Osteocyte (in vitro differentiated cells): ENCODE measurements around the gene ANKS1B. TPM values are rescaled to one million over a fixed set of nuclear protein-coding genes. Genes with fewer than 3 reads are reported as not detected.

ENCODE experiments used
- DNase-seq: peaks from one replicate; pipeline ENCODE4 v3.0.0; 2021; ENCODE audit warnings: mixed read lengths; ENCODE audit not compliant: unreplicated experiment; ENCODE audit errors: extremely low spot score
- H3K27ac Mint-ChIP-seq: one replicate; pipeline ENCODE4 v1.8.0; 2021; ENCODE audit warnings: mild to moderate bottlenecking, mixed read lengths; ENCODE audit not compliant: unreplicated experiment
- H3K27me3 Mint-ChIP-seq: one replicate; pipeline ENCODE4 v1.8.0; 2021; ENCODE audit warnings: mixed read lengths; ENCODE audit not compliant: unreplicated experiment
- H3K36me3 Mint-ChIP-seq: one replicate; pipeline ENCODE4 v1.8.0; 2021; ENCODE audit warnings: mixed read lengths; ENCODE audit not compliant: unreplicated experiment
- H3K4me1 Mint-ChIP-seq: one replicate; pipeline ENCODE4 v1.8.0; 2021; ENCODE audit warnings: mixed read lengths; ENCODE audit not compliant: unreplicated experiment
- H3K4me3 Mint-ChIP-seq: one replicate; pipeline ENCODE4 v1.8.0; 2021; ENCODE audit warnings: mild to moderate bottlenecking, moderate library complexity, mixed read lengths; ENCODE audit not compliant: unreplicated experiment
- H3K9me3 Mint-ChIP-seq: one replicate; pipeline ENCODE4 v1.8.0; 2021; ENCODE audit warnings: mixed read lengths; ENCODE audit not compliant: unreplicated experiment
- total RNA-seq: library from RNA; stranded (reverse); gene quantifications from 2 replicates; pipeline ENCODE4 v1.2.1, GENCODE V29; 2021
- TF ChIP-seq, protein P1 (sequence below): fragments of 200-600 bp; sonication (generic); IDR thresholded peaks from 2 replicates; pipeline ENCODE4 v1.5.0; 2021; ENCODE audit warnings: antibody characterized with exemption, mild to moderate bottlenecking, moderate library complexity

Gene ANKS1B
- total RNA-seq, 1 donor from 2014 or later = 0.70 TPM

DNA sequence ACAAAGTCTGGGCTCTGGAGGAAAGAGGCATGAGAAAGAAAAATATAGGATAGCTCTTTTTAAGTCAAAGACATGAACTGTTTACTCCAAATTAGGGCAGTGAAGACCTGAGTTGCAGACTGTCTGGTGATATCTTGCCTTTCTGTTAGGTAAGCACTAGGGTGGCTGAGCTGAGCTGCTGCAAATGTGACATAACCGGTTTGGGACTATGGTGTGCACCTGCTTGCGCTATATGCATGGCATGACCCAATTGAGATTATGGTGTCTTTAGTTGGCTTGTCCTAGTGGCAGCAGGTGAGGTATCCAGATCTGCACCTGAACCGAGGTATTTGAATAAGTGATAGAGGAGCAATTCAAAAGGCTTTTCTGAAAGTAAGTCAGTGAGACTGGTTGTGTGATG lies 994.1 kb downstream of the ANKS1B start:
- H3K36me3 Mint-ChIP-seq = no peaks in the 10 kb centered on the region
- no peak overlapping the region for H3K27ac Mint-ChIP-seq
- H3K27me3 Mint-ChIP-seq = peaks cover 16% of the 10 kb centered on the region
- DNase-seq = no peak
- peaks cover 8% of the 10 kb centered on the region for H3K9me3 Mint-ChIP-seq
- H3K4me1 Mint-ChIP-seq = no peaks in the 10 kb centered on the region
- no peak overlapping the region for H3K4me3 Mint-ChIP-seq
- TF ChIP-seq, protein P1, sequence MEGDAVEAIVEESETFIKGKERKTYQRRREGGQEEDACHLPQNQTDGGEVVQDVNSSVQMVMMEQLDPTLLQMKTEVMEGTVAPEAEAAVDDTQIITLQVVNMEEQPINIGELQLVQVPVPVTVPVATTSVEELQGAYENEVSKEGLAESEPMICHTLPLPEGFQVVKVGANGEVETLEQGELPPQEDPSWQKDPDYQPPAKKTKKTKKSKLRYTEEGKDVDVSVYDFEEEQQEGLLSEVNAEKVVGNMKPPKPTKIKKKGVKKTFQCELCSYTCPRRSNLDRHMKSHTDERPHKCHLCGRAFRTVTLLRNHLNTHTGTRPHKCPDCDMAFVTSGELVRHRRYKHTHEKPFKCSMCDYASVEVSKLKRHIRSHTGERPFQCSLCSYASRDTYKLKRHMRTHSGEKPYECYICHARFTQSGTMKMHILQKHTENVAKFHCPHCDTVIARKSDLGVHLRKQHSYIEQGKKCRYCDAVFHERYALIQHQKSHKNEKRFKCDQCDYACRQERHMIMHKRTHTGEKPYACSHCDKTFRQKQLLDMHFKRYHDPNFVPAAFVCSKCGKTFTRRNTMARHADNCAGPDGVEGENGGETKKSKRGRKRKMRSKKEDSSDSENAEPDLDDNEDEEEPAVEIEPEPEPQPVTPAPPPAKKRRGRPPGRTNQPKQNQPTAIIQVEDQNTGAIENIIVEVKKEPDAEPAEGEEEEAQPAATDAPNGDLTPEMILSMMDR = no peak

DNA sequence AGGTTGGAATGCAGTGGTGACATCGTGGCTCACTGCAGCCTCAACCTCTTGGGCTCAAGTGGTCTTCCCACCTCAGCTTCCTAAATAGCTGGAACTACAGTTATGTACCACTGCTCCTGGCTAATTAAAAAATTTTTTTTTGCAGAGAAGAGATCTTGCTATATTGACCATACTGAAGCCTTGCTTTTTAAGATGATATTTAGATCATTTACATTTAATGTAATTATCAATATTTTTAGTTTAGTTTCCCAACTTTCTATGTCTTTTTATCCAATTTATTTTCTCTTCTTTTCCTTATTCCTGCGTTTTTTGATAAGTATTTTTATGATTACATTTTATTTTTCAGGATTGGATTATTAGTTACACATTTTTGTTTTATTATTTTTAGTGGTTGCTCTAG lies 999.6 kb downstream of the ANKS1B start:
- Mint-ChIP-seq H3K4me1 (no peaks in the 10 kb centered on the region), H3K9me3 (peaks cover 14% of the 10 kb centered on the region), H3K4me3 (no peak overlapping the region), H3K36me3 (no peaks in the 10 kb centered on the region), H3K27ac (no peak overlapping the region), H3K27me3 (peaks cover 19% of the 10 kb centered on the region)
- TF ChIP-seq, protein P1 = no peak
- DNase-seq = no peak

- Mint-ChIP-seq H3K9me3 (peaks cover 14% of the 10 kb centered on the region), H3K27ac (no peak overlapping the region)
- no peak for DNase-seq
Observed at GRCh38 chr12:98983647-98984046, 1001.1 kb downstream of the ANKS1B start.

DNA sequence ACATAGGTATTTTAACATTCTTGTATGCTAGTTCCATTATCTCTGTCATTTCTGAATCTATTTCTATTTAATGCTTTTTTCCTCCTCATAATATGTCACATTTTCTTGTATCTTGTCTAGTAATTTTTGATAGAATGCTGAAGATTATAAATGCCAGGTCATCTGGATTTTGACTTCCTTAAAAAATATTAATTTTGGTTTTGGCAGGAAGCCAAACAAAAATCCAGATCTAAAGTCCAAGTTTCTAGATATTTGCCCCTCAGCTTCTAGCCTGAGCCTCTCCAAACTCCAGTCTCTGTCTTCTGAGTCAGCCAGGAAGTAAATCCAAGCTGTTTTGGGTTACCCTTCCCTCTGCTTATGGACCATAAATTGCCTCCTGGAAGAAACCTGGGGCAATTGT lies 1004.2 kb downstream of the ANKS1B start:
- no peaks in the 10 kb centered on the region for H3K4me1 Mint-ChIP-seq
- H3K4me3 Mint-ChIP-seq = no peak overlapping the region
- peaks cover 10% of the 10 kb centered on the region for H3K27me3 Mint-ChIP-seq
- H3K36me3 Mint-ChIP-seq = no peaks in the 10 kb centered on the region
- no peak overlapping the region for H3K27ac Mint-ChIP-seq
- H3K9me3 Mint-ChIP-seq = peaks cover 4% of the 10 kb centered on the region
- no peak for DNase-seq
- TF ChIP-seq, protein P1 = no peak

More at GRCh38 chr12:98983647-98984046, 1001.1 kb downstream of the ANKS1B start:
- Mint-ChIP-seq H3K36me3 (no peaks in the 10 kb centered on the region), H3K4me1 (no peaks in the 10 kb centered on the region), H3K27me3 (peaks cover 14% of the 10 kb centered on the region), H3K4me3 (no peak overlapping the region)
- TF ChIP-seq, protein P1 = no peak

DNA sequence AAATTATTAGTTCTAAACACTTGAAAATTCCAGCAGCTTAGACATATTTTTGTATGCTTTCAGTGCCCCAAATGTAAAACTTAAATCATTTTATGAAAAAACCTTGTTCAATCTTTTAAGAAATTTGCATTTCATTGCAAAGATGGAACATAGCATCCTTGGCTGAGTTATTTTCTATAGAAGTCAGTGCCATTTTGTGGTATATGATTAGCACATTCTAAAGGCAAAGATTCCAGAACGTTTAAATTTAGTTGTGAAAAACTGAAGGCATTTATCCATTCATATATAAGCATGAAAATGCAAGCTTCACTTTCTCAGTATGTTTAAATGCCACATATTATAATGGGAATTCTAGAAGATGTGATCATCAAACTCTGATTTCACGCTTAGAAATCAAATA lies 1007.5 kb downstream of the ANKS1B start:
- no peak overlapping the region for H3K4me3 Mint-ChIP-seq
- no peak for DNase-seq
- TF ChIP-seq, protein P1 = no peak
- peaks cover 7% of the 10 kb centered on the region for H3K27me3 Mint-ChIP-seq
- H3K9me3 Mint-ChIP-seq = no peaks in the 10 kb centered on the region
- no peak overlapping the region for H3K27ac Mint-ChIP-seq
- no peaks in the 10 kb centered on the region for H3K36me3 Mint-ChIP-seq
- no peaks in the 10 kb centered on the region for H3K4me1 Mint-ChIP-seq
